ENCODE data around the gene LRP3.
A peak's percentile ranks its signal among the peaks of the same experiment; 100 is the strongest.

- TF ChIP-seq CTCF (IDR thresholded peaks at IDR 0.05) (peak in 3 of 4 experiments; percentile 55 to 89 (median 67)), POLR2A (IDR thresholded peaks at IDR 0.05) (no peak)
Measured at GRCh38 chr19:33241530-33242101, 47.5 kb downstream of the LRP3 start.
